Duodenal mucosa (tissue), 2 donors: Measurements from ENCODE around the gene FOXN3.

Experiments
- H3K27ac ChIP-seq: one replicate; pipeline ENCODE4 v1.7.0; 2013; ENCODE audit warnings: low read depth, low read length
- H3K27me3 ChIP-seq, 2 donors: one replicate each; pipeline ENCODE4 v1.7.0; 2013; ENCODE audit warnings: low read length in 2 of 2, control low read depth in 1 of 2; ENCODE audit not compliant: insufficient read depth in 2 of 2, control insufficient read depth in 1 of 2
- H3K36me3 ChIP-seq, 2 donors: one replicate each; pipeline ENCODE4 v1.7.0; 2013; ENCODE audit warnings: low read length in 2 of 2, control low read depth in 1 of 2; ENCODE audit not compliant: insufficient read depth in 2 of 2, control insufficient read depth in 1 of 2
- H3K4me1 ChIP-seq, 2 donors: one replicate each; pipeline ENCODE4 v1.7.0; 2013; ENCODE audit warnings: low read length in 2 of 2, control low read depth in 1 of 2; ENCODE audit not compliant: insufficient read depth in 2 of 2, control insufficient read depth in 1 of 2
- H3K4me3 ChIP-seq, 2 donors: one replicate each; pipeline ENCODE4 v1.7.0; 2013; ENCODE audit warnings: low read length in 2 of 2, low read depth in 1 of 2
- H3K9ac ChIP-seq, 2 donors: one replicate each; pipeline ENCODE4 v1.7.0; 2013; ENCODE audit warnings: low read length in 2 of 2, low read depth in 1 of 2
- H3K9me3 ChIP-seq, 2 donors: one replicate each; pipeline ENCODE4 v1.7.0; 2013; ENCODE audit warnings: low read length in 2 of 2, control low read depth in 1 of 2; ENCODE audit not compliant: control insufficient read depth in 1 of 2

Gene FOXN3

GRCh38 chr14:89131004-89131750 is 285.9 kb downstream of the FOXN3 start:
- Histone ChIP-seq H3K9me3 (peaks cover 0 to 3% of the 10 kb centered on the region in 2 donors), H3K4me1 (no peaks in the 10 kb centered on the region), H3K27ac (no peak overlapping the region), H3K9ac (no peak overlapping the region), H3K4me3 (no peak overlapping the region), H3K27me3 (no peaks in the 10 kb centered on the region), H3K36me3 (no peaks in the 10 kb centered on the region)

- Histone ChIP-seq H3K27me3 (no peaks in the 10 kb centered on the region), H3K9ac (no peak overlapping the region), H3K36me3 (no peaks in the 10 kb centered on the region), H3K9me3 (no peaks in the 10 kb centered on the region), H3K4me3 (no peak overlapping the region), H3K4me1 (no peaks in the 10 kb centered on the region), H3K27ac (no peak overlapping the region)
These were observed 287.5 kb downstream of the FOXN3 start for GRCh38 chr14:89129570-89129969.

- no peaks in the 10 kb centered on the region for H3K27me3 ChIP-seq
- H3K4me1 ChIP-seq: no peaks in the 10 kb centered on the region
- no peaks in the 10 kb centered on the region for H3K9me3 ChIP-seq
- no peak overlapping the region for H3K4me3 ChIP-seq
- H3K9ac ChIP-seq: no peak overlapping the region
- H3K36me3 ChIP-seq: no peaks in the 10 kb centered on the region
- H3K27ac ChIP-seq: no peak overlapping the region
These were observed 288.6 kb downstream of the FOXN3 start for GRCh38 chr14:89128311-89129026.

GRCh38 chr14:89126461-89126860 is 290.6 kb downstream of the FOXN3 start:
- no peak overlapping the region for H3K9ac ChIP-seq
- no peaks in the 10 kb centered on the region for H3K36me3 ChIP-seq
- H3K27me3 ChIP-seq: no peaks in the 10 kb centered on the region
- no peaks in the 10 kb centered on the region for H3K9me3 ChIP-seq
- no peaks in the 10 kb centered on the region for H3K4me1 ChIP-seq
- no peak overlapping the region for H3K27ac ChIP-seq
- H3K4me3 ChIP-seq: no peak overlapping the region

GRCh38 chr14:89125216-89125615 is 291.8 kb downstream of the FOXN3 start:
- Histone ChIP-seq H3K27ac (no peak overlapping the region), H3K36me3 (no peaks in the 10 kb centered on the region)

GRCh38 chr14:89123851-89124250 is 293.2 kb downstream of the FOXN3 start:
- no peak overlapping the region for H3K4me3 ChIP-seq
- H3K36me3 ChIP-seq: no peaks in the 10 kb centered on the region
- H3K27ac ChIP-seq: no peak overlapping the region
- no peaks in the 10 kb centered on the region for H3K4me1 ChIP-seq
- H3K27me3 ChIP-seq: no peaks in the 10 kb centered on the region
- H3K9me3 ChIP-seq: peaks cover 4 to 8% of the 10 kb centered on the region in 2 donors
- no peak overlapping the region for H3K9ac ChIP-seq

More at GRCh38 chr14:89125216-89125615, 291.8 kb downstream of the FOXN3 start:
- Histone ChIP-seq H3K9ac (no peak overlapping the region), H3K4me3 (no peak overlapping the region), H3K9me3 (peaks cover 0 to under 1% of the 10 kb centered on the region in 2 donors), H3K27me3 (no peaks in the 10 kb centered on the region), H3K4me1 (no peaks in the 10 kb centered on the region)

GRCh38 chr14:89123215-89123614 is 293.8 kb downstream of the FOXN3 start:
- no peak overlapping the region for H3K27ac ChIP-seq
- H3K36me3 ChIP-seq: no peaks in the 10 kb centered on the region
- no peak overlapping the region for H3K9ac ChIP-seq
- H3K27me3 ChIP-seq: no peaks in the 10 kb centered on the region
- H3K4me3 ChIP-seq: no peak overlapping the region
- H3K4me1 ChIP-seq: no peaks in the 10 kb centered on the region
- H3K9me3 ChIP-seq: peaks cover 4 to 8% of the 10 kb centered on the region in 2 donors

- Histone ChIP-seq H3K4me1 (no peaks in the 10 kb centered on the region), H3K4me3 (no peak overlapping the region), H3K27ac (no peak overlapping the region), H3K36me3 (no peaks in the 10 kb centered on the region), H3K27me3 (no peaks in the 10 kb centered on the region), H3K9me3 (peaks cover 4 to 8% of the 10 kb centered on the region in 2 donors), H3K9ac (no peak overlapping the region)
These were observed 294.9 kb downstream of the FOXN3 start for GRCh38 chr14:89121968-89122620.

GRCh38 chr14:89117012-89117411 is 300.0 kb downstream of the FOXN3 start:
- peaks cover 4 to 8% of the 10 kb centered on the region in 2 donors for H3K9me3 ChIP-seq
- H3K4me1 ChIP-seq: no peaks in the 10 kb centered on the region
- no peak overlapping the region for H3K9ac ChIP-seq
- H3K36me3 ChIP-seq: no peaks in the 10 kb centered on the region
- H3K27ac ChIP-seq: no peak overlapping the region
- no peaks in the 10 kb centered on the region for H3K27me3 ChIP-seq
- no peak overlapping the region for H3K4me3 ChIP-seq

GRCh38 chr14:89114109-89114508 is 302.9 kb downstream of the FOXN3 start:
- Histone ChIP-seq H3K9me3 (no peaks in the 10 kb centered on the region), H3K9ac (no peak overlapping the region), H3K27ac (no peak overlapping the region), H3K4me1 (no peaks in the 10 kb centered on the region), H3K4me3 (no peak overlapping the region), H3K36me3 (no peaks in the 10 kb centered on the region), H3K27me3 (no peaks in the 10 kb centered on the region)
